HG02798 (cell line): ENCODE results near the gene BBS1.

Experiments
- ATAC-seq: cut with Tn5 transposase; IDR thresholded peaks from one replicate; pipeline ENCODE4 v1.9.1; 2021; ENCODE audit warnings: mild to moderate bottlenecking; ENCODE audit not compliant: unreplicated experiment, poor library complexity

The BBS1 gene

DNA sequence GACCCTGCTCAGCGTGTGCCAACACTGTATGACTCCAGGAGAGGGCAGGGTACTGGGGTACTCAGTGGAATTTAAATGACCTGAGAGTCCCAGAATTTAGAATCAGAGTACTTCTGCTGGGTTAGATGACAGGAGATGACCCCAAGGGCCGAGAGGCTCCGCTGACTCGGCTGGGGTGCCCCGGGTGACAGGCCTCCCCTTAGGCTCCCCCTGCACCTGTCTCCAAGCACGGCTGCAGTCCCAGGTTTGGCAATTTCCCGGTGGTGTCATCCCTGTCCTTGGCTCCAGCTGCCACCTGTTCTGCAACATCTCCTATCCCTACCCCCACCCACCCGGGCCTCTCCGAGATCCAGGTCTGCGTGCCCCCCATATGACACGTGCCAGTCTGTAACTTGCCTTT, 37.6 kb downstream of the BBS1 start:
- ATAC-seq = no peak

DNA sequence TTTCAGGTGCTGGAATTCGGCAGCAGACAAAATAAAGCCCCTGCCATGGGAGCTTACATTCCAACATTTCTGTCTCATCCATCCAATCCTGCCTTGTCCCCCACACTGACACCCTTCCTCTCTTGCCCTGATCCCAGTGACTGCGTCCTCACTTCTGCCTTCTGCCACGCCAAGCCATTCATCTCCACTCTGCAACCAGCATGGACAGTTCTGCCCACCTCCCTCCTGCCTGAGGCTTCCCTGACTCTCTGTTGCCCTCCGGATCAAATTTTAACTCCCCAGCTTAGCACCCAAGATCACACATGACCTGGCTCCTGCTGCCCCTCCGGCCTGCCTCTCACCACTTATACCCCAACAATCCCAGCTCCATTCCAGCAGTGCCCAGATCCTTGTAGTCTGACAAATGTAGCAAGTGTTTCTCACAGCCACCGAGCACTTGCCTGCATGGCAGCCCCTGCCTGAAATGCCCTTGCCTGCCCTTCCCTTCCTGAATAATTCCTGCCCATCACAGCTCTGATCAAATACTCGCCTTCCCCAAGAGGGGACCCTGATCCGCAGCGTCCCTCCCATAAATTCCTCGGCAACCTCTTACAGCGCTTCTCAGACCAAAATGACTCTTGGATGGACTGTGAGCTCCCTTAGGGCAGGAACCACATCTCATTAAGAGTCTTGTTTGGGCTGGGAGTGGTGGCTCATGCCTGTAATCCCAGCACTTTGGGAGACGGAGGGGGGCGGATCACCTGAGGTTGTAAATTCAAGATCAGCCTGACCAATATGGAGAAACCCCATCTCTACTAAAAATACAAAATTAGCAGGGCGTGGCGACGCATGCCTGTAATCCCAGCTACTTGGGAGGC, 38.6 kb downstream of the BBS1 start:
- ATAC-seq = no peak

DNA sequence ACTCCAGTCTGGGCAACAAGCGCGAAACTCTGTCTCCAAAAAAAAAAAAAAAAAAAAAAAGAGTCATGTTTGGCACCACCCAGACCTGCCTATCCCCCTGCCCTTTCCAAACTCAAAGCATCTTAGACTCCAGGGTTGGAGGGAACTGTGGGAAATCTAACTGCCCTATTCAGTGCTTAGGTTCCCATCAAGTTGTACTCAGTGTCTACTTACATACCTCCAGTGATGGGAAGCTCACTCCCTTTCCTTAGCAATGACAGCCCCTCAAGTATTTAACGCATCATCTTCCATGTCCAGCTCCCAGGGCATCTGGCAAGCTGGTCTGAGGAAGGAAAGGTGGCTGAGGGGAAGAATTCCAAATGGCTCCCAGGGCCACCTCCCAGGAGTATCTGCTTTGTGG, 39.3 kb downstream of the BBS1 start:
- no peak for ATAC-seq

DNA sequence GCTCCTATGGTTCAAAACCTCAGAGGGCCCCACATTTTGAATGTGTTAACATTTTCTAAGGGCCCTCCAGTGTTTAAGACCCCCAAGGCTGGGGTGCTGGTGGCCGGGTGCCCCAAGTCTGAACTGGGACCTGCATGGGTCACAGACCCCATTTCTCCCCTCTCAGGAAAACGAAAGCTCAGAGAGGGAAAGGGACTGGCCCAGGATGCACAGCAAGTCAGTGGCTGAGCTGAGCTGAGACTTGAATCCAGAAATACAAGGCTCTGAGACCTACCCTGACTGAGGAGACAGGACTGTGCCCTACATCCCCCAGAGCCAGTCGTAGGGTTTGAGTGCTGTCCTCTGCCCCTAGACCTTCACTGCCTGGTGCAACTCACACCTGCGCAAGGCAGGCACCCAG, 40.5 kb downstream of the BBS1 start:
- ATAC-seq = no peak

DNA sequence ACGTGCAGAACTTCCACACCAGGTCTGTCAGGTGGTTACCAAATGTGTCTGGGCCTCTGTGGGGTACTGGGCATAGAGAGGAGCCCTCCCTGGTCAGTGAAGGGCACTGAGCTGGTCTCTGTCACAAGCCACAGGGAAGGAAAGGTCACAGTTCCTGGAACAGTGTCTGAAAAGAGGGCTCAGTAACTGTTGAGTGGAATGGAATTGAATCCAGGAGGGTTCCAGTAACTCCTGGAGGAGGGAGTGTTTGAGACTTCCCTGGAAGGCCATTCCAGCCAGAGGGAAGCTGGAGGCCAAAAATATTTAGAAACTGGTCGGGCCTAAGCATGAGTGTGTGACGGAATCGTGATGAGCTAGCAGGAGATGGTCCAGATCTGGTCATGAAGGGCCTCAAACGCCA, 44.2 kb downstream of the BBS1 start:
- ATAC-seq = no peak

DNA sequence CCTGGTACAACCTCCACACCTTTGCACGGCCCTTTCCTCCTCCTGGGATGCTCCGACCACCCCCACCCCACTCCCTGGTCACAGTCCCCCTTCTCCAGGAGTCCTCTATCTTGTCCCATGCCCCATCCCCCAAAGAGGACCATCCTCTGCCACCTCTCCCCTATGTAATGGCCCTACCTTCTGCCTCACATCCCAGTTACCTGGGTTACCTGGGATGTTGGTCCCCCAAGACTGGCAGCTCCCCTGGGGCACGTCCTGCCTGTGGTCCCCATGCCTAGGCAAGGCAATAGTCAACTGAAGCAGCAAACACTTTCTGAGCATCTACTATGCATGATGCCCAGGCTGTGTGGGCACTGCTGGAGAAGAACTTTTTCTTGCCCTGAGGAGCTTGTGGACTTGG, 45.0 kb downstream of the BBS1 start:
- no peak for ATAC-seq

DNA sequence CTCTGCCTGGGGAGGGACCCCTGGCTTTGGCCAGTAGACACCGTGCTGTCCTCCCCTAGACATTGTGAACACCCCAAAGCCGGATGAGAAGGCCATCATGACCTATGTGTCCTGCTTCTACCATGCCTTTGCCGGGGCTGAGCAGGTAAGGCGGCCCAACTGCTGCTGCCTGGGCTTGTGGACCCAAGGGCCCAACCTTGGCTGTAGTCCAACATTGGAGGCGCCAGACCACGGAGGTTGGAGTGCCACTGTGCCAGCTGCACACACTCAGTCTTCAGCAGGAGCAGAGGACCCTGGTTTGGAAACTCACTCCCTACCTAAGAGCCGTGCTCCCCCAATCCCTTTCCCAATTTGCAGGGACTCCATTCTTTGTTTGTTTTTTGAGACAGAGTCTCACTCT, 45.7 kb downstream of the BBS1 start:
- no peak for ATAC-seq

DNA sequence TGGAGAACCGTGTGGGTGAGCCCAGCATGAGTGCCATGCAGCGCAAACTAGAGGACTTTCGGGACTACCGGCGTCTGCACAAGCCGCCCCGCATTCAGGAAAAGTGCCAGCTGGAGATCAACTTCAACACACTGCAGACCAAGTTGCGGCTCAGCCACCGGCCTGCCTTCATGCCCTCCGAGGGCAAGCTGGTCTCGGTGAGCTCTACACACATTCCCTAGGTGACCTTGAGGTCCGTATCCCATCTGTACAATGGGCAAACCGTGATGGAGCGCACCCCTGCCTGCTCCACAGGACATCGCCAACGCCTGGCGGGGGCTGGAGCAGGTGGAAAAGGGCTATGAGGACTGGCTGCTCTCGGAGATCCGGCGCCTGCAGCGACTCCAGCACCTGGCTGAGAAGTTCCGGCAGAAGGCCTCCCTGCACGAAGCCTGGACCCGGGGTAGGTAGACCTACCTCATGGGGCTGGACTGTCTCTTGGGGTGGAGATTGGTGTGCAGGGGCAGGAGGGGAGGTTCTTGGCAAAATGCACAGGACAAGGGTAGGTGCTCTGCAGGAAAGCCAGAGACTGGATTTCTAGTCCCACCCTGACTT, 47.4 kb downstream of the BBS1 start:
- ATAC-seq = no peak

DNA sequence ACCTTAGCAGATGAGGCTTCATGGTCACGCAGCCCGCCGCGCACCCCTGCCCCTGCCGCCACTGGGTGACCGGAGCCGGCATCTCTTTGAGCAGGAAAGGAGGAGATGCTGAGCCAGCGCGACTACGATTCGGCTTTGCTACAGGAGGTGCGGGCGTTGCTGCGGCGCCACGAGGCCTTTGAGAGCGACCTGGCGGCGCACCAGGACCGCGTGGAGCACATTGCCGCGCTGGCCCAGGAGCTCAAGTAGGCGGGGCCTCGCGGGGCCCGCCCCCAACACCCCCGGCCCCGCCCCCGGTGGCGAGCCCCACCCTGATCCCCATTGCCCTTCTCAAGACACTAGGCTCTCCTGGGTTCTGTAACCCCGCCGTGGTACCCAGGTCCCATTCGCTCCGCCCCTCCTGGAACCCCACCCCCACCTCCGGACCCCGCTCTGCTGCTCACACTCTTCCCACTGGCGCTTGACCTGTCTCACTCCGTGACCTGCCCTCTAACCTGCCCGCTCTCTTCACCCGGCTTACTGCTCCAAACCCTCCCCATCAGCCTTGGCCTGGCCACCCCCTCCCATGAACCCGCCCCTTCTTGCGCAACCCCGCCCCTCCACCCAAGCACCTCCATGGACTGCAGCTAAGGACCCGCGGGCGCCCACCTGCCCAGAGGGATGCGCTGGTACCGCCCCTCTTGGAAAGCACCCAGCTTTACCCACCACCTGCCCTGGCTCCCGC, 48.9 kb downstream of the BBS1 start:
- ATAC-seq = no peak

DNA sequence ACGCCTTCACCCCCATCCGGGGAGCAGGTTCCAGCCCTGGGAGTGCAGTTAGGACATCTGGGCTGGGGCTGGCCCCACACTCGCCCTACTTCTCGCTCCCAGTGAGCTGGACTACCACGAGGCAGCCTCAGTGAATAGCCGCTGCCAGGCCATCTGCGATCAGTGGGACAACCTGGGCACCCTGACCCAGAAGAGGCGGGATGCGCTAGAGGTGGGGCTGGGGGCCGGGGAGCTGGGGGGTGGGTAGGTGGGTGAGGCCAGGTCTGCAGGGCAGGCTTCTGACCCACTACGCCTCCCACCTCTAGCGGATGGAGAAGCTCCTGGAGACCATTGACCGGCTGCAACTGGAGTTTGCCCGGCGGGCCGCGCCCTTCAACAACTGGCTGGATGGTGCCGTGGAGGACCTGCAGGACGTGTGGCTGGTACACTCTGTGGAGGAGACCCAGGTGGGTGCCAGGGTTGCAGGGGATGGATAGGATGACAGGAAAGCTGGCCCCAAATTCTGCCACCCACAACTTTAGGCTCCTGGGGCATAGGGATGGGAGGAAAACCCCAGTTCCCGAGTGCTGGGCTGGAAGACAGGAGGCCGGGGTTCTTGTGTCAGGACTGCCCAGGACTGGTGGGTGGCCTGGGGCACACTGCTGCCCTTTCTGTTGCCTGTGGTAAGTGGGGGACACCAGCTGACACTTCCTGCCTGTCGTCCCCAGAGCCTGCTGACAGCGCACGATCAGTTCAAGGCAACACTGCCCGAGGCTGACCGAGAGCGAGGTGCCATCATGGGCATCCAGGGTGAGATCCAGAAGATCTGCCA, 49.6 kb downstream of the BBS1 start:
- no peak for ATAC-seq

DNA sequence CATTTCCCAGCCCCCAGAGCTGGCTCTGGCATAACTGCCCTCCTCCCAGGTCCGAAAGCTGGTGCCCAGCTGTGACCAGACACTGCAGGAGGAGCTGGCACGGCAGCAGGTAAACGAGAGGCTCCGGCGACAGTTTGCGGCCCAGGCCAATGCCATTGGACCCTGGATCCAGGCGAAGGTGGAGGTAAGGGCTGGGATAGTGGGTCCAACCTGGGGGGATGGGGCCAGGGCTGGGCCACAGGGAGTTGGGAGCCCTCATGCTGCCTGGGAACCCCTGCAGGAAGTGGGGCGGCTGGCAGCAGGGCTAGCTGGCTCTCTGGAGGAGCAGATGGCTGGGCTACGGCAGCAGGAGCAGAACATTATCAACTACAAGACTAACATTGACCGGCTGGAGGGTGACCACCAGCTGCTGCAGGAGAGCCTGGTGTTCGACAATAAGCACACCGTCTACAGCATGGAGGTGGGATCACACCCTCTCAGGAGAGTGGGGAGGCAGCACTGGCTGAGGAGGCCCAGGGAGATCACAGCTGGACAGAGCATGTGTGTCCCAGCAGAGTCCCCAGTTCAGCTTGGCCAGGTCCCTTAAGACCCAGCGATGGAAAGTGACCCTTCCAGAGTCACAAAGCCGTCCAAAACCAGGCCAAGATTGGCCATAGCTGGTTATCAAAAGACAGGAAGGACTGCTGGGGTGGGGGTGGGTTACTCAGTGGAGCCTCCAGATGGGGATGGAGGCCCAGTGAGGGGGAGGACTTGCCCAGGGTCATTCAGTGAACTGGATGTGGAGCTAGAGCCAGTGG, 50.9 kb downstream of the BBS1 start:
- no peak for ATAC-seq

DNA sequence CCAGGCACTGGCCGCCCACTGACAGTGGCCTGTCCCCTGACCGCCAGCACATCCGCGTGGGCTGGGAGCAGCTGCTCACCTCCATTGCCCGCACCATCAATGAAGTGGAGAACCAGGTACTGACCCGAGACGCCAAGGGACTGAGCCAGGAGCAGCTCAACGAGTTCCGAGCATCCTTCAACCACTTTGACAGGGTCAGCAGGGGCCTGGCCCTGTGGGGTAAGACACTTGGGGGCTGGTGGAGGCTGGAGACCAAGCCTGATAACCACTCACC, 51.5 kb downstream of the BBS1 start:
- ATAC-seq = no peak

DNA sequence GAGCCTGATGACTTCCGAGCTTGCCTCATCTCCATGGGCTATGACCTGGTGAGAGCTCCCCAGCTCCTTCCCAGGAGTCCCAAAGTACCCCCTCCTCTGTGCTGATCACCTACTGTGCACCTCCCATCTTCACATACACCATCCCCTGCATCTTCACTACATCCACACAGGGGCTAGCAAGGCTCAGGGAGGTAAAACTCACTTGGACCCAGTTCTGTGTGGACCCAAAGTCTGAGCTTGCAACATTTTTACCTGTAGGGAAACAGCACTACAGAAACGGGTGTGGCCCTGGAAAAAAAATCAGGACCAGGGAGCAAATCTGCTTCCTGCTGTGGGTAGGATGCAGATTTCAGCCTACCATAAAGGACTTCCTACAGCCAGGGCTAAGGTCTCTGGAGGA, 51.8 kb downstream of the BBS1 start:
- no peak for ATAC-seq

DNA sequence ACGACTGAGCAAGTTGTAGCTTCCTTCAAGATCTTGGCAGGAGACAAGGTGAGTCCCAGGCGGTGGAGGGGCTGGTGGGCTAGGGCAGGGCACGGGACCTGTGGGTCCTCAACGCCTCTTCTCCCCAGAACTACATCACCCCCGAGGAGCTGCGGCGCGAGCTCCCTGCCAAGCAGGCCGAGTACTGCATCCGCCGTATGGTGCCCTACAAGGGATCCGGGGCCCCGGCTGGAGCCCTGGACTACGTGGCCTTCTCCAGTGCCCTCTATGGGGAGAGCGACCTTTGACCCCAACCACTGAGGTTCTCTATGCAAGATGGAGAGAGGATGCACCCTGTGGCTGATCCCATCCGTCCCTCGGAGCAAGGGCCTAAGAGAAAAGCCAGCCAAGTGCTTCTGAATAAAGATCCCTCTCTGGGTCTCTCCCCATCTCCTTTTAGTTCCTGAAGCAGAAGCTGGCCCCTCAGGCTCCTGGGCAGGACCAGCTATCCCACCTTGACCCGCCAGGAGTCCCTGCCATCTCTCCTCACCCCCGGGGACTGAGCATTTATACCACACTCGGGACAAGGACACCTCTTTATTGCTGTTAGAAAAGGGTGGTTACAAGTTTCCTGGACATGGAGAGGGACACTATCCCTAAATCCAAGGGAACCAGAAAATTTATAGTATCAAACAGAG, 52.6 kb downstream of the BBS1 start:
- no peak for ATAC-seq

DNA sequence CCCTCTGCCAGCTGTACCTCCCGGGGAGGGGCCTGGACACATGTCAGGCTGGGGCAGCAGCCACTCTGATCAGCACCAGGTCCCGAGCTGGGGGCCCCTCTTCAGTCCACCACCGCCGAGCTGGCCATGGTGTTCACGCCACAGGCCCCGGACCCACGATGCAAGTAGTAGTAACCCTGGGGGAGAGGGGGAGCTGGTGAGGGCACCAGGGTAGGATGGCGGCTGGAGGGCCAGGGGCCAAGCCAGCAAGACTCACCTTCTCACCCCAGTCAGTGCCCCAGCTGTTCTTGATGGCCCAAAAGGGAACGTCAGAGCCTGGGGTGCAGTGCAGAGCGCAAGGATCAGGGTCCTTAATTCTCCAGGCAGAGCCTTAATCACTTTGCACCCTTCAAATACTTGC, 53.4 kb downstream of the BBS1 start:
- no peak for ATAC-seq

DNA sequence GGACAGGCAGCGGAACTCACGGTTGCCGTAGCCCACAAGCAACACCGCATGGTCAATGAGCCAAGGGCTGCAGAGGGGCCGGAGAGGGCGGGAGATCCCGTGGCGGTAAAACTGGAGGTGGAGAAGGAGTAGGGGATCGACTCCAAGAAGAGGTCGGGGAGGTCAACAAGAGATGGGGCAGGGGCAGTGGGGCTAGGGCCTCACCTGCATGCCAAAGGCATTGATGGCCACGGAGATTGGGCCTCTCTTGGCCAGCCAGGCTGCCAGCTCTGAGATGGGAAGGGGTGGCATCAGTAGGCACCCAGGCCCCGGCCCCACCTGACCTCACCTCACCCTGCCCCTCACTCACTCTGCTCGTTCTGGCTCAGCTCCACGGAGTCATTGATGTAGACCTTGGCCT, 54.1 kb downstream of the BBS1 start:
- no peak for ATAC-seq

DNA sequence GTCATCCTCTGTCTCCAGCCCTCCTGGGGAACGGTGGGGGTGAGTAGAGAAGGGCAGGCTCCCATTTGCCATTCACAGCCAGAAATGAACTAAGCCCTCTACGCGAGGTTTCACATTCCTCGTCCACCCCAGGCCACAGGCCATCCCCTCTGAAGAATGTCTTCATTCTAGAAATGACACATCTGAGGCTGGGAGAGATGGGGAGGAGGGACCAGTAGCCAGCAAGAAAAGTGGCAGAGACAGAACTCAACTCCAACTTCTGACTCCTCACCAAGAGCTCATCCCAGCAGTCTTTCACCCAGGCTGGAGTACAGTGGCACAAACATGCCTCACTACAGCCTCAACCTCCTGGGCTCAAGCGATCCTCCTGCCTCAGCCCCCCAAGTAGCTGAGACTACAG, 54.5 kb downstream of the BBS1 start:
- ATAC-seq = no peak

DNA sequence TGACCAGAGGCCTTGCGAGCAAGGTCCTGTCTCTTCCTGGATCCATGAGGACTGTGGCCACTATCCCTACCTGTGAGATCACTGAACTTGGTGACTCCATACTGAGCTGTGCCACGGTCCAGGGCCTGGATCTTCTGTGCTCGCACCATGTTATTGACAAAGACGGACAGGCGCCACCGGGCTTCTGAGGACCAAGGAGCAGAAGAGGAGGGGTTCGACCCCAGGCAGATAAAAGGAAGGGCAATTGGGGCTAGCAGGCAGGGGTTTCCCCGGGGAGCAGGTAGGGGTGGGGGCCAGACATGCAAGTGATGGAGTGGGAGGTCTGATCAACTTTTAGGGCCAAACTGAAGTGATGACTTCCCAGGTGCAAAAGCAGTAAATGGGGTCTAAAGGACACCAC, 55.8 kb downstream of the BBS1 start:
- ATAC-seq = no peak

DNA sequence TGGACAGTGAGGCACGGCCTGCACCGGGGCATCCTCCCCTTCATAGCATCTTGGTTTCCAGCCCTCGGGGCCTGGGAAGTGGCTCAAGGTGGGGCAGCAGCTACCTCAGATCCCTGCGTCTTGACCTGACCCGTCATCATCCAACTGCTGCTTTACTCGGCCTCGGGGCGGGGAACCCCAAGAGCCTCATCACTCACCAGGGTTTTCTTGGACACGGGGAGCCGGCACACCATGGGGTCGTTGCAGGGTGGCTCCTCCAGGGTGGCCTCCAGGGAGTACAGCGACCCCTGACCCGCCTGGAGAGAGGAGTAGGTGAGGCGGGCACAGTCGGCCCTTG, 57.3 kb downstream of the BBS1 start:
- no peak for ATAC-seq
